Measurements from ENCODE around the gene ABCA4. TPM values are rescaled to one million over a fixed set of nuclear protein-coding genes. Genes with fewer than 3 reads are reported as not detected.
A peak's percentile ranks its signal among the peaks of the same experiment; 100 is the strongest.

The ABCA4 gene
- total RNA-seq, 2 donors from 2014 or later = 0.21 TPM

DNA sequence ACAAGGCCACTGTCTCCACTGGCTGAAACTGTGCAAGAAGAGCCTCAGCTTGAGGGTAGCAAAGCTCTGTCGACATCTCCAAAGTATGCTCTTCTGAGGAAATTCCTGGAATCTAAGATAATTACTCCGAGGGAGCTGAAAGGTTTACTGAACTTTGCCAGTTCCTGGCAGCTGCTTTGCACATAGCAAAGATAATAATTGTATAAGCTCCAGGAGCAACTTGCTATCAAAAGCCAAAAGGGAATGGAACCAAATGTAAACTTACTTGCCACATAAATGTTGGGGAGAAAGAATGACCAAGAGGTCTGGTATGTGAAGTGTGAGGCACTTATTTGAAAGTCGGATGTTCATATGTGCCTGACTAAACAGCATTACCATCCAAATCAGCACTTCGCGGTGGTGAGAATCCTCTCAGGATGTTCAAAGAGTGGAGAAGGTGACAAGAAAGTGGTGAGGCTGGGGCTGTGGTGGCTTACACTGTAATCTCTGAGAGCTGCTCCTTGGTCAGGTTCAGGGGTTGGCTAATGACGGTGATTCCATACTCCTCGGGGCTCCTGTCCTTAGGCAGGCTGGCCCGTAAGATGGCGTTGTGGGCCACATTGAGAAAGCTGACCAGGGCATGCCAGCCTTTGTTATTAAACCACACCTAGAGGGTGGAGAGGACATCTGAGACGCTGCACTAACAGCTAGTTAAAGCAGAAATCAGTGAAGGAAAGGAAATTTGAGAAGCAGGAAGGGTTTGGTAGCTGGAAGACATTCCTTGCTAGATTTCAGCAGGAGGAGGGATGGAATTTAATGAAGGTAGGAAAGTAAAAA is 100.0 kb downstream of the ABCA4 start:
- DNase-seq = no peak
- intact Hi-C loops (cut with DNase I) = no loop called here
- peak; percentile 70 for ATAC-seq

DNA sequence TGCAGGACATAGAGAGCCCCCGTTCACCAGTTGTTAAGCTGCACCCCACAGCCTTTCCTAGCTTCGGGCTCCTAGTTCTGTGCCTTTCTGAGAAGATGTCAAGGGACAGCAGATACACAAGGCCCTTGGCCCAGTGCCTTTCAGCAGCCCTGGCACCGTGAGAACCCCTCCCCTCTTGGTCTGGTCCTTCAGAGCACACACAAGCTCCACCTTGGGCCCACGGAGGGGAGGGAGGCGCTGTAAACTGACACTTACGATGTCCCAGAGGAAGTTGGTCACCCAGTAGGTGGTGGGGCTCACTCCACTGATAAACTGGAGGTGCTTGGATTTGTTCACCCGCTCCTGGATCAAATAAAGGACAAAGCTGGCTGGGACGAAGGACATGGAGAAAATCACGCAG is 101.6 kb downstream of the ABCA4 start:
- no peak for DNase-seq
- intact Hi-C loops (cut with DNase I) = no loop called here

GRCh38 chr1:94017155-94017829 is 103.7 kb downstream of the ABCA4 start:
- no peak for ATAC-seq
- intact Hi-C loops (cut with DNase I) = no loop called here
- DNase-seq = no peak

More for the DNA sequence above, 101.6 kb downstream of the ABCA4 start:
- ATAC-seq = no peak

GRCh38 chr1:94015489-94015817 is 105.5 kb downstream of the ABCA4 start:
- intact Hi-C loops (cut with DNase I) = no loop called here
- DNase-seq (no peak), ATAC-seq (no peak)

DNA sequence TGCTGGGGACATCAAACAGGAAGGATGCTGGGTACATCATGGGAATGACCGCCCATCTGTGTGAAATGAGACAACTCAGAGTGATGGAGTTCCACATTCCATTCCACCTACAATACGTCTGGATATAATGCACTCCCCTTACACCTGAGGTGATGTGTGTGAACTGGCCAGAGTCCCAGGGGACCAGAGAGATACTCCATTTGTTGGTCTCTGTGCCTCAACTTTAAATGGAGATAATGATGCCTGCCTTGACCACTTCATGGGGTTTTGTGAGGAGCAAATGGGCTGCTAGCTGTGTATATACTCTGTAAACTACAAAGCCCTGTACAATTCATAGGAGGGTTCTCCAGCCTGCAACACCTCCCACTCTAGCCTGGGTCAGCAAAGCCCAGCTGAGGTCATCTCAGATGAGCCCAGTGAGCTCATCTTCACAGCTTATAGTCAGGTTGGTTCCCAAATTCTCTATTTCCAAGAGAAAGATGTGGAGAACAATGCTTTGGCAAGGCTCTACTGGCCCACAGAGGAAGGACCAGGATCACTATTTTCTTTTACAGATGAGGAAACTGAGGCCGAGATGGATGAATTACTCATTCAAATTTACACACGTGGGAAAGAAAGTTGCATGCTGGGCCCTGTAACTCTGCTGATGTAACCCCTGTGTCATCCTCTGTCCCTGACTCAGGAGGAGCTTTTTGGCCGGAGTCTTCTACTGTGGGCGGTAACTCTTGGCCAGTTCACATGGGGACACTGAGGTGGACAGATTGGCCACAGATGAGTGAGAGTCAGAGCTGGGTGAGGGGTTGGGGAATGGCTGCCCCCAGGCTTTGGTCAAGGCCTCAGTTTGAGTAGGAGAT is 106.1 kb downstream of the ABCA4 start:
- no peak for DNase-seq
- intact Hi-C loops (cut with DNase I) = no loop called here
- ATAC-seq = peak in 1 of 2 donors; percentile 29

GRCh38 chr1:94014087-94014486 is 106.9 kb downstream of the ABCA4 start:
- DNase-seq (no peak), ATAC-seq (no peak)
- intact Hi-C loops (cut with DNase I) = no loop called here

- DNase-seq = no peak
- intact Hi-C loops (cut with DNase I) = no loop called here
These were observed 107.5 kb downstream of the ABCA4 start for GRCh38 chr1:94013367-94013878.

DNA sequence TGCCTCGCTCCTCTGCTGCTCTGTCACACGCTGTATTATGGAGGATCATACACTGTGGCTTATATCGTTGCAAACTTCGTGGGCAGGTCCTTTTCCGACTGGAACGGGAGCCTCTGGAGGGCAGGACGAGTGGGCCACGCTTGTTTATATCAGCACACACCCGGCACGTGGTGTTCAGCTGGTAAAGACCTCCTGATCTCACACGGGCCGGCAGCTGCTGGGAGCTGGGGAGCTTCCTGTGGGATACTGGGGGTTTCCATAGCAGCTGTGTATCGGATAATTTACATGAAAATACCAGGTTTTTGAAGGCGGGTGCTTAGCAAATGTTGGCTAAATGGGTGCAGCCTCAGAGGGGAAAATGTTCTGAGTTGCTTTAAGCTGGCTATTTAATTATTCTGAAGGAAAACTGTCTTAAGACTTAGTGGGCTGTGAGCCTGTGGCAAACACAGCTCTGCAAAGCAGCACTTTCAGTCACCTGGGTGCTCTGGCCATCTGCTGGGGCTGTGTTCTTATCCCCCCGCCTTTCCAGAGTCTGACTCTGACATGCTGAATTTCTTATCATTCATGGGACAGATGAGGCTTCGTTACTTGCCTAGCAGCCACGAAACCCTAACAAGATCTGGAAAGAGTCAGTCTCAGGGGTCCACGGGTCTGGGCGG is 108.1 kb downstream of the ABCA4 start:
- intact Hi-C loops (cut with DNase I) = no loop called here
- no peak for DNase-seq
- no peak for ATAC-seq

More at GRCh38 chr1:94013367-94013878, 107.5 kb downstream of the ABCA4 start:
- ATAC-seq = no peak

DNA sequence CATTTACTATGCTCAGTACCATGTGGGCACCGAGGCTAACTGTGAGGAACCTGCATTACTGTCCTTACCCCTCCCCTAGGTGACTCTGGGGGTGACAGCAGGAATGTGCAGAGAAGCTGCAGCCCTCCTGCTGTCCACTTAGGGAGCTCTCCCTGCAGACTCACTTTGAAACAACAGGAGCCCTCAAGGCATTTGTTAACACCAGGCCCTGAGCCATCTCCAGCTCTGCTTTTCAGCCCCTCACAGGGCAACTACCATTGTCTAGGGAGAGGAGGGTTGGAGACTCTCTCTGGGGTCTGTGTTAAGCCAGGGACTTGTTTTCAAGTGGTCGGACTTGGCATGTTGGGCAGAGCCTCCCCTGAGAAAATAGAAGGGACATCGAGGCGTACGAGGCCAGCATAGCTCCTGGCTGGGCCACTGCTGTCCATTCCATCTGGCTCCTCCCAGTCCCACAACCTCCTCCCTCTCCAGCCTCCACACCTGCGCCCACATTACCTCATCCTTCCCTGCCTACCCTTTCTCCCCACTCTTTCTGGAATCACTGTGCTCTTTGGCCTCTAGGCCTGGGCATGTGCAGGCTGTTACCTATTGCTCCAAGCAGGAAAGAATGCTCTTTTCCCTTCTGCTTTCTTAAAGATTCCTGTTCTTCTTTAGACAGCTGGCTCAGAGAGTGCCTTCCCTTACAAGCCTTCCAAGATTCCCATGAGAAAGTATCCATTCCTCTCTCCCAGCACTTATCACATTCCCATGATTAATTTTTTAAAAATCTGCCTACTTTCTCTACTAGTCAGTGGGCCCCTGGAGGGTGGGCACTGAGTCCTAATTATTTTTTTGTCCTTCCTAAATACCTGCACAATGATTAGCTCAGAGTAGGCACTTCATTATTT is 109.0 kb downstream of the ABCA4 start:
- DNase-seq (no peak), ATAC-seq (no peak)
- intact Hi-C loops (cut with DNase I) = no loop called here

GRCh38 chr1:94011129-94011528 is 109.8 kb downstream of the ABCA4 start:
- intact Hi-C loops (cut with DNase I) = no loop called here
- ATAC-seq (no peak), DNase-seq (no peak)

DNA sequence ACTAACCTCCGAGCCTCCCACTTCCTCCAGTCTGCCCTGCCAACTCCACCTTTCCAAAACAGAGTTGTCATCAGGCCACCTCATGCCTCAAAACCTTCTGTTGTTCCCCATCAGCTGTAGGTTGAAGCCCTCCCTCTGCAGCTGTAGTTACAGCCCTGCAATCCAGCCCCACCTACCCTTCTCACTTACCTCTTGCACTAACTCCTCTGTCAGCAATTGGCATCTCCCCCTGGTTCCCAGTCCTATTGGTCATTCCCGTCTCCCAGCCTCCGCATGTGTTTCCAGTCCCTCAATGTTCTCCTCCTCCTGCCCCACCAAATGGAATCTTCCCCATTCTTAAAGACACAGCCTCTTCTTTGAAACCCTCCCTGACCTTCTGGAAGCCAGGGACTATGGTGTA is 111.6 kb downstream of the ABCA4 start:
- DNase-seq (no peak), ATAC-seq (no peak)
- intact Hi-C loops (cut with DNase I) = no loop called here

DNA sequence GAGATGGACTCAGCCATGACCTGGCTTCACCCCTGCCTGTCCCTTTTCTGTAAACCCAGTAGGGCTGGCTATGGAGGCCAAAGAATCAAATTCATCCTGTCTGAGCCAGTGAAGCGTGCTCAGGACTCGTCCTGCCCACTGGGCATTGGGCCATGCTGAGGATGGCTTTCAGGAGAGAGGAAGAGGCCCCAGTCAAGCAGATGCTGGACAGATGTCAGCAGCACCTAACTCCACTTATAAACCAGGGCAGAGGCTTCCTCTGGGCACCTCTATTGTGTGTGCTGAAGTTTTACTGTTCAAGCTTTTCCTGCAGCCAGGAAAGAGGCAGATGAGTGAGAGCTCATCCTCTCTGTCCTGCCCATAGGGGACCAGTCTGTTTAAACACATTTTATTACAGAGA is 114.3 kb downstream of the ABCA4 start:
- ATAC-seq (peak; percentile 18 to 53), DNase-seq (no peak)
- intact Hi-C loops (cut with DNase I) = no loop called here

DNA sequence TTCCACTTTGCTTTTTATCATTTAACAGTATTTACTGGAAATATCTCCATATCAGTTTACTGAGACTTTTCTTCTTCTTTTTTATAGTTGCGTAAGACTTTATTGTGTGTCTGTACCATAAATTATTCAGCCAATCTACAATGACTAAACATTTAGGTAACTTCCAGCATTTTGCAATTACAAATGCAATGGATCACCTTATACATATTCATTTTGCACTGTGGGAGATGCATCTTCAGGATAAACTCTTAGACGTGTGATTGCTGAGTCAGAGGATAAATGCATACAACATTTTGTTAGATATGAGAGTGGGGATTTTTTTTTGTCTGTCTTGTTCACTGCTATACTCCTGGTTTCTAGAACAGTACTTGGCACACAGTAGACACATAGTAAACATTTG is 116.0 kb downstream of the ABCA4 start:
- DNase-seq (no peak), ATAC-seq (no peak)
- intact Hi-C loops (cut with DNase I) = no loop called here

DNA sequence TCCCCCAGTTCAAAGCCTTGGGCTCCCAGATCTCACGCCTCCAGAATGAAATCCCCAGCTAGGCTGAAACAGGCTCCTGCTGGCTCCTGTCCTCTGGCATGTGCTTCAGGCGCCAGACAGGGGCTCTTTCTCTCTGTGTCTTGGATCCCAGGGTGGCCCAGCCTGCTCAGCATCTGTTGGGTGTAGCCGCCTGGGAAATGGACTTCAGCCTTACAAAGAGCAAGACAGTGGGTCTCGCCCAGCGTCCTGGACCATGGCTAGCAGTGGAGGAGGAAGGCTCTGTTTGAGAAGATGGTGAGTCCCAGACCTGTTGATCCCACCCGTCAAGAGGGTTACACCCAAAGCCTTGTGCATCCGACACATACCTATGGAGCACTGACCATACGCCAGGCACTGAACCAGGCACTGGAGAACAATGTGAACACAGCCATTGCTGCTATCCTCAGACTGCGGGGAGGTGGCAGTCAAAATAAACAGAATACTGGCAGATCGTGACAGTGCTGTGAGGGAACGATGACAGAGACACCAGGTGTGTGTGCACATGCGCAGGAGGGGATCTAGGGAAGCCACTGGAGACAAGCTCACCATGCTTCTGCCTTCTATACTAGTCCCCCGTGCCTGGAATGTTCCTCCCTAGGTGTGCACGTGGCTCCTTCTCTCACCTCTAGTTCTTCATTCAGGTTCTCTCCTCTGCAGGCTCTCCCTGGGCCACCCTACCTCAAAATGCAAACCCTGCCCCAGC is 118.7 kb downstream of the ABCA4 start:
- intact Hi-C loops (cut with DNase I) = no loop called here
- ATAC-seq (no peak), DNase-seq (no peak)

GRCh38 chr1:94001397-94002045 is 119.4 kb downstream of the ABCA4 start:
- DNase-seq (no peak), ATAC-seq (no peak)
- intact Hi-C loops (cut with DNase I) = no loop called here

- intact Hi-C loops (cut with DNase I) = no loop called here
- DNase-seq (no peak), ATAC-seq (no peak)
These were observed 120.3 kb downstream of the ABCA4 start for GRCh38 chr1:94000510-94001282.
